K562 (cell line): ENCODE data around the gene GNAI3.

Experiments used
- CHD2 ChIP-seq: IDR thresholded peaks from 2 replicates; pipeline ENCODE4 v1.6.1; 2011; ENCODE audit warnings: low read depth, low read length
- ELF1 ChIP-seq: fragments of 200-800 bp; sonication (Bioruptor generic); IDR thresholded peaks from 2 replicates; pipeline ENCODE4 v1.6.1; 2016; ENCODE audit warnings: missing genetic modification characterization, missing compliant biosample characterization
- ILK ChIP-seq: fragments of 450-650 bp; IDR thresholded peaks from 2 replicates; pipeline ENCODE4 v1.6.1; 2016; ENCODE audit warnings: missing genetic modification characterization, low read depth, mild to moderate bottlenecking, missing compliant biosample characterization, moderate library complexity, borderline replicate concordance
- PHB2 ChIP-seq: fragments of 450-650 bp; IDR thresholded peaks from 2 replicates; pipeline ENCODE4 v1.6.1; 2017; ENCODE audit warnings: low read depth
- POLR2A ChIP-seq: fragments of 450-650 bp; conservative IDR thresholded peaks from 2 replicates; pipeline ENCODE4 v1.6.1; 2016
- RBM22 ChIP-seq: fragments of 200-400 bp; formaldehyde crosslinking; IDR thresholded peaks from 2 replicates; pipeline ENCODE4 v1.6.1; 2018; ENCODE audit warnings: low read length, low read depth; ENCODE audit not compliant: poor library complexity, severe bottlenecking
- TF ChIP-seq, protein P1 (sequence below): fragments of 250-450 bp; sonication (Bioruptor Pico); IDR thresholded peaks from 2 replicates; pipeline ENCODE4 v1.5.0; 2021
- TF ChIP-seq, protein P2 (sequence below): sonication (generic); formaldehyde crosslinking; IDR thresholded peaks from 2 replicates; pipeline ENCODE4 v1.8.0; 2022; ENCODE audit warnings: missing genetic modification reagents, mild to moderate bottlenecking, moderate library complexity, borderline replicate concordance
- TF ChIP-seq, protein P3 (sequence below): fragments of 450-650 bp; formaldehyde crosslinking; IDR thresholded peaks from 2 replicates; pipeline ENCODE4 v1.4.0; 2022; ENCODE audit warnings: missing genetic modification characterization

DNA sequence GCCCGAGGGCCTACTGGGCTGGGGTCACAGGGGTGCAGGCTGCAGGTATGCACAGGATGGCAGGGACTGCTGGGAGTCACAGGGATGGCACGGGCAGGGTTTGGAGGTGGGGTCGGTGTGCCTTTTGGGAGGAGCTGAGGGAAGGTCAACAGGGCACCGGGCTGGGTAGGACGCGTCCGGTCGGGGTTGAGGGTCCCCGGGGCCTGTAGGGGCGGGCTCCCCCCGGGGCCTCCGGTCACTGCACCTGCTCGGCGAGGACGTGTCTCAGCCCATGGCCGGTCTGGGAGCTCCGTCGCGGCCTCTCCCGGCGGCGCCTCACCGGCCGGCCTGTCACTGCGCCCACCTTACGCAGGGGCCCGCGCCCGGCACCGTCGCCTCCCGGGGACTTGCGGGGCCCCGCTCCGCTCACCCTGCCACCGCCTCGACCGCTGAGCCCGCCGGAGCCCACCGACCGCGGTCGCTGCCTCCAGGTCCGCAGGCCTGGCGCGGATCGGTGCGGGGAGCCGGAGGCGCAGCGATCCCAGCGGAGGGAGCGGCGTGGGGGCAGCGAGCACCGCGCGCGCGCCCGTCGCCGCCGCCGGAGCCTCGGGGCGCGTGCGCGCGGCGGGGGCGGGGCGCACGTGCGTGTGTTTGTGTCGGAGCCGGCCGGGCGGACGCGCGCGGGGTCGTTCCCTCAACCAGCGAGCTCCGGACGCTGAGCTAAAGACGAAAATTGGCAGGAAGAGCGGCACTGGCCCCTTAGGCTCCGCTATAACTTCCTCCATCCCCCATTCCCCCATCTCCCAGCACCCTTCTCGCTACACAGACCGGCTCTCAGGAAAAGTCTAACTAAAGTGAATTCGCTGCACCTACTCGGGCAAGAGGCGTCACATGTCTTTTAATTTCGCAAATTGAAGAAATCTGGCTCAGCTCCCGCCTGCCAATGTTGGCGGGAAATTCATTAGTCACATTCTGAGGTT, 39.0 kb upstream of the GNAI3 start, which contains the start of gene AMIGO1:
- TF ChIP-seq CHD2, result no peak
- no peak for TF ChIP-seq POLR2A
- TF ChIP-seq, protein P1, sequence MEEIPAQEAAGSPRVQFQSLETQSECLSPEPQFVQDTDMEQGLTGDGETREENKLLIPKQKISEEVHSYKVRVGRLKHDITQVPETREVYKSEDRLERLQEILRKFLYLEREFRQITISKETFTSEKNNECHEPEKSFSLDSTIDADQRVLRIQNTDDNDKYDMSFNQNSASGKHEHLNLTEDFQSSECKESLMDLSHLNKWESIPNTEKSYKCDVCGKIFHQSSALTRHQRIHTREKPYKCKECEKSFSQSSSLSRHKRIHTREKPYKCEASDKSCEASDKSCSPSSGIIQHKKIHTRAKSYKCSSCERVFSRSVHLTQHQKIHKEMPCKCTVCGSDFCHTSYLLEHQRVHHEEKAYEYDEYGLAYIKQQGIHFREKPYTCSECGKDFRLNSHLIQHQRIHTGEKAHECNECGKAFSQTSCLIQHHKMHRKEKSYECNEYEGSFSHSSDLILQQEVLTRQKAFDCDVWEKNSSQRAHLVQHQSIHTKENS (CRISPR knock-in tag), result no peak
- no peak for TF ChIP-seq PHB2
- TF ChIP-seq ILK (tag), result no peak
- TF ChIP-seq, protein P2, sequence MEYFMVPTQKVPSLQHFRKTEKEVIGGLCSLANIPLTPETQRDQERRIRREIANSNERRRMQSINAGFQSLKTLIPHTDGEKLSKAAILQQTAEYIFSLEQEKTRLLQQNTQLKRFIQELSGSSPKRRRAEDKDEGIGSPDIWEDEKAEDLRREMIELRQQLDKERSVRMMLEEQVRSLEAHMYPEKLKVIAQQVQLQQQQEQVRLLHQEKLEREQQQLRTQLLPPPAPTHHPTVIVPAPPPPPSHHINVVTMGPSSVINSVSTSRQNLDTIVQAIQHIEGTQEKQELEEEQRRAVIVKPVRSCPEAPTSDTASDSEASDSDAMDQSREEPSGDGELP, result no peak
- TF ChIP-seq RBM22, result no peak
- no peak for TF ChIP-seq ELF1 (tag)
- TF ChIP-seq, protein P3, sequence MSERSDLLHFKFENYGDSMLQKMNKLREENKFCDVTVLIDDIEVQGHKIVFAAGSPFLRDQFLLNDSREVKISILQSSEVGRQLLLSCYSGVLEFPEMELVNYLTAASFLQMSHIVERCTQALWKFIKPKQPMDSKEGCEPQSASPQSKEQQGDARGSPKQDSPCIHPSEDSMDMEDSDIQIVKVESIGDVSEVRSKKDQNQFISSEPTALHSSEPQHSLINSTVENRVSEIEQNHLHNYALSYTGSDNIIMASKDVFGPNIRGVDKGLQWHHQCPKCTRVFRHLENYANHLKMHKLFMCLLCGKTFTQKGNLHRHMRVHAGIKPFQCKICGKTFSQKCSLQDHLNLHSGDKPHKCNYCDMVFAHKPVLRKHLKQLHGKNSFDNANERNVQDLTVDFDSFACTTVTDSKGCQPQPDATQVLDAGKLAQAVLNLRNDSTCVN (CRISPR knock-in tag), result no peak
